H1 (cell line): Measurements from ENCODE around the gene MAPRE2. TPM values are rescaled to one million over a fixed set of nuclear protein-coding genes. Genes with fewer than 3 reads are reported as not detected.

ENCODE experiments used
- HDAC2 ChIP-seq, 2 experiments: fragments of 300-600 bp in 1 of 2; sonication (generic) in 1 of 2; IDR thresholded peaks; 2 replicates each; pipeline ENCODE4 v1.6.1; 2011 to 2012; ENCODE audit warnings: low read depth in 2 of 2, low read length in 2 of 2, mild to moderate bottlenecking in 2 of 2, moderate library complexity in 2 of 2, borderline replicate concordance in 1 of 2, inconsistent platforms in 1 of 2
- JUN ChIP-seq: IDR thresholded peaks from 2 replicates; pipeline ENCODE4 v1.6.1; 2011; ENCODE audit warnings: low read depth, mild to moderate bottlenecking, improper control_type of control experiment, low read length
- SP1 ChIP-seq: IDR thresholded peaks from 2 replicates; pipeline ENCODE4 v1.6.1; 2011; ENCODE audit warnings: low read depth, low read length
- SP4 ChIP-seq: IDR thresholded peaks from 2 replicates; pipeline ENCODE4 v1.6.1; 2012; ENCODE audit warnings: low read length, inconsistent platforms
- TAF7 ChIP-seq: optimal IDR thresholded peaks from 2 replicates; pipeline ENCODE3; 2011; ENCODE audit warnings: low read depth, mild to moderate bottlenecking, inconsistent platforms, low read length, moderate library complexity, borderline replicate concordance
- polyA plus RNA-seq, 7 experiments: library from polyadenylated mRNA; depleted of rRNA in 3 of 7; stranded (reverse) in 5 of 7; unstranded in 2 of 7; fragments of >200 nt in 5 of 7; fragments of 200-250 nt in 2 of 7; gene quantifications; 1 replicate in 5 of 7; 2 replicates in 1 of 7; 4 replicates in 1 of 7; pipeline versions ENCODE4 v1.2.1 to v1.2.3, GENCODE V29; 2011 to 2013; ENCODE audit warnings: missing spikeins in 2 of 7, mixed read lengths in 2 of 7
- total RNA-seq: library from RNA; stranded (reverse); fragmentation: NEBNext Ultra II Directional; extraction: Animal tissue kit (Norgen Biotek cat#: 25700); gene quantifications from 2 replicates; pipeline ENCODE4 v1.2.1, GENCODE V29; 2021
- TF ChIP-seq, protein P1 (sequence below): fragments of 300-600 bp; sonication (generic); IDR thresholded peaks from 2 replicates; pipeline ENCODE4 v1.7.1; 2012; ENCODE audit warnings: low read length, moderate library complexity, mild to moderate bottlenecking, inconsistent platforms; ENCODE audit not compliant: insufficient replicate concordance

MAPRE2 gene
- total and polyA plus RNA-seq, 2 of the 8 experiments (the other 6 are each of a cell fraction or from before 2014, with no cell fraction given): 32.6 to 33.1 TPM

DNA sequence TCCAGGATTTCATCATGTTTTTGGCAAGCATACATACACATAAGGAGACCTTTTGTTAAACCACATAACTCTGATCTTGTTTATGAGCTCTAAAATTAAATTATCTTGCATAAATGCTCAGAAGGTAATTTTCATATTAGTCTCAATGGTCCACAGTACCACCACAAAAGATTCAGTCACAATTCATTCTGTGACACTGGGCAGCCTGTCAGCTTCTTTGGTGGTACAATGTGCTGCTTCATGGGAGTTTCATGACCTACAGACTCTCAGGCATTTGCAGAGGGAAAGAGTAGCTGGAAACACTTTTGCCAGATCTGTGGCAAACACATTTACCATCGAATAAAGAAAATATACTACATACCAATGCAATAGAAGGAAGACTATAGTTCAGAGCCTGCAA, 148.3 kb downstream of the MAPRE2 start (continued):
- TF ChIP-seq, protein P1, sequence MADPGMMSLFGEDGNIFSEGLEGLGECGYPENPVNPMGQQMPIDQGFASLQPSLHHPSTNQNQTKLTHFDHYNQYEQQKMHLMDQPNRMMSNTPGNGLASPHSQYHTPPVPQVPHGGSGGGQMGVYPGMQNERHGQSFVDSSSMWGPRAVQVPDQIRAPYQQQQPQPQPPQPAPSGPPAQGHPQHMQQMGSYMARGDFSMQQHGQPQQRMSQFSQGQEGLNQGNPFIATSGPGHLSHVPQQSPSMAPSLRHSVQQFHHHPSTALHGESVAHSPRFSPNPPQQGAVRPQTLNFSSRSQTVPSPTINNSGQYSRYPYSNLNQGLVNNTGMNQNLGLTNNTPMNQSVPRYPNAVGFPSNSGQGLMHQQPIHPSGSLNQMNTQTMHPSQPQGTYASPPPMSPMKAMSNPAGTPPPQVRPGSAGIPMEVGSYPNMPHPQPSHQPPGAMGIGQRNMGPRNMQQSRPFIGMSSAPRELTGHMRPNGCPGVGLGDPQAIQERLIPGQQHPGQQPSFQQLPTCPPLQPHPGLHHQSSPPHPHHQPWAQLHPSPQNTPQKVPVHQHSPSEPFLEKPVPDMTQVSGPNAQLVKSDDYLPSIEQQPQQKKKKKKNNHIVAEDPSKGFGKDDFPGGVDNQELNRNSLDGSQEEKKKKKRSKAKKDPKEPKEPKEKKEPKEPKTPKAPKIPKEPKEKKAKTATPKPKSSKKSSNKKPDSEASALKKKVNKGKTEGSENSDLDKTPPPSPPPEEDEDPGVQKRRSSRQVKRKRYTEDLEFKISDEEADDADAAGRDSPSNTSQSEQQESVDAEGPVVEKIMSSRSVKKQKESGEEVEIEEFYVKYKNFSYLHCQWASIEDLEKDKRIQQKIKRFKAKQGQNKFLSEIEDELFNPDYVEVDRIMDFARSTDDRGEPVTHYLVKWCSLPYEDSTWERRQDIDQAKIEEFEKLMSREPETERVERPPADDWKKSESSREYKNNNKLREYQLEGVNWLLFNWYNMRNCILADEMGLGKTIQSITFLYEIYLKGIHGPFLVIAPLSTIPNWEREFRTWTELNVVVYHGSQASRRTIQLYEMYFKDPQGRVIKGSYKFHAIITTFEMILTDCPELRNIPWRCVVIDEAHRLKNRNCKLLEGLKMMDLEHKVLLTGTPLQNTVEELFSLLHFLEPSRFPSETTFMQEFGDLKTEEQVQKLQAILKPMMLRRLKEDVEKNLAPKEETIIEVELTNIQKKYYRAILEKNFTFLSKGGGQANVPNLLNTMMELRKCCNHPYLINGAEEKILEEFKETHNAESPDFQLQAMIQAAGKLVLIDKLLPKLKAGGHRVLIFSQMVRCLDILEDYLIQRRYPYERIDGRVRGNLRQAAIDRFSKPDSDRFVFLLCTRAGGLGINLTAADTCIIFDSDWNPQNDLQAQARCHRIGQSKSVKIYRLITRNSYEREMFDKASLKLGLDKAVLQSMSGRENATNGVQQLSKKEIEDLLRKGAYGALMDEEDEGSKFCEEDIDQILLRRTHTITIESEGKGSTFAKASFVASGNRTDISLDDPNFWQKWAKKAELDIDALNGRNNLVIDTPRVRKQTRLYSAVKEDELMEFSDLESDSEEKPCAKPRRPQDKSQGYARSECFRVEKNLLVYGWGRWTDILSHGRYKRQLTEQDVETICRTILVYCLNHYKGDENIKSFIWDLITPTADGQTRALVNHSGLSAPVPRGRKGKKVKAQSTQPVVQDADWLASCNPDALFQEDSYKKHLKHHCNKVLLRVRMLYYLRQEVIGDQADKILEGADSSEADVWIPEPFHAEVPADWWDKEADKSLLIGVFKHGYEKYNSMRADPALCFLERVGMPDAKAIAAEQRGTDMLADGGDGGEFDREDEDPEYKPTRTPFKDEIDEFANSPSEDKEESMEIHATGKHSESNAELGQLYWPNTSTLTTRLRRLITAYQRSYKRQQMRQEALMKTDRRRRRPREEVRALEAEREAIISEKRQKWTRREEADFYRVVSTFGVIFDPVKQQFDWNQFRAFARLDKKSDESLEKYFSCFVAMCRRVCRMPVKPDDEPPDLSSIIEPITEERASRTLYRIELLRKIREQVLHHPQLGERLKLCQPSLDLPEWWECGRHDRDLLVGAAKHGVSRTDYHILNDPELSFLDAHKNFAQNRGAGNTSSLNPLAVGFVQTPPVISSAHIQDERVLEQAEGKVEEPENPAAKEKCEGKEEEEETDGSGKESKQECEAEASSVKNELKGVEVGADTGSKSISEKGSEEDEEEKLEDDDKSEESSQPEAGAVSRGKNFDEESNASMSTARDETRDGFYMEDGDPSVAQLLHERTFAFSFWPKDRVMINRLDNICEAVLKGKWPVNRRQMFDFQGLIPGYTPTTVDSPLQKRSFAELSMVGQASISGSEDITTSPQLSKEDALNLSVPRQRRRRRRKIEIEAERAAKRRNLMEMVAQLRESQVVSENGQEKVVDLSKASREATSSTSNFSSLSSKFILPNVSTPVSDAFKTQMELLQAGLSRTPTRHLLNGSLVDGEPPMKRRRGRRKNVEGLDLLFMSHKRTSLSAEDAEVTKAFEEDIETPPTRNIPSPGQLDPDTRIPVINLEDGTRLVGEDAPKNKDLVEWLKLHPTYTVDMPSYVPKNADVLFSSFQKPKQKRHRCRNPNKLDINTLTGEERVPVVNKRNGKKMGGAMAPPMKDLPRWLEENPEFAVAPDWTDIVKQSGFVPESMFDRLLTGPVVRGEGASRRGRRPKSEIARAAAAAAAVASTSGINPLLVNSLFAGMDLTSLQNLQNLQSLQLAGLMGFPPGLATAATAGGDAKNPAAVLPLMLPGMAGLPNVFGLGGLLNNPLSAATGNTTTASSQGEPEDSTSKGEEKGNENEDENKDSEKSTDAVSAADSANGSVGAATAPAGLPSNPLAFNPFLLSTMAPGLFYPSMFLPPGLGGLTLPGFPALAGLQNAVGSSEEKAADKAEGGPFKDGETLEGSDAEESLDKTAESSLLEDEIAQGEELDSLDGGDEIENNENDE: no peak
- TF ChIP-seq HDAC2 (IDR thresholded peaks at IDR 0.05; ENCODE audit: borderline replicate concordance in 1 of 2, low read depth in 2 of 2, low read length in 2 of 2): no peak
- TF ChIP-seq SP4: no peak
- TF ChIP-seq TAF7: no peak
- no peak for TF ChIP-seq SP1
- no peak for TF ChIP-seq JUN
